ENCODE data around the gene STIMATE. TPM values are rescaled to one million over a fixed set of nuclear protein-coding genes. Genes with fewer than 3 reads are reported as not detected.

The STIMATE gene
- total and polyA plus RNA-seq, 9 of the 15 experiments (the other 6 are each of a cell fraction or from before 2014, with no cell fraction given): 0.14 to 7.7 (median 4.9) TPM

GRCh38 chr3:52912885-52913731 lies 15.8 kb upstream of the STIMATE start (continued):
- peak; percentile 73 for TF ChIP-seq PKNOX1 (IDR thresholded peaks at IDR 0.05)
- TF ChIP-seq PHF21A (IDR thresholded peaks at IDR 0.05; ENCODE audit: borderline replicate concordance, low read depth): no peak
- no peak for TF ChIP-seq ZKSCAN1 (IDR thresholded peaks at IDR 0.05; ENCODE audit: low read depth, low read length)
- no peak for TF ChIP-seq TRIM28 (IDR thresholded peaks at IDR 0.05)
- TF ChIP-seq ZNF444 (CRISPR knock-in tag; IDR thresholded peaks at IDR 0.05): no peak
- TF ChIP-seq MYBL2 (IDR thresholded peaks at IDR 0.05; ENCODE audit: low read depth): no peak
- TF ChIP-seq MYBL2 (CRISPR knock-in tag; IDR thresholded peaks at IDR 0.05; ENCODE audit: borderline replicate concordance): no peak
- peak; percentile 93 for TF ChIP-seq DPF2 (IDR thresholded peaks at IDR 0.05)
- peak; percentile 45; the same call in 1 of the 2 replicates for TF ChIP-seq CREB1 (IDR thresholded peaks at IDR 0.05)
- TF ChIP-seq CREB1 (CRISPR knock-in tag; IDR thresholded peaks at IDR 0.05): no peak
- TF ChIP-seq E2F4 (CRISPR knock-in tag; IDR thresholded peaks at IDR 0.05; ENCODE audit: low read depth): no peak
- TF ChIP-seq PHB2 (IDR thresholded peaks at IDR 0.05; ENCODE audit: low read depth): peak; percentile 79
- peak; percentile 77; the same call in 1 of the 2 replicates for TF ChIP-seq LEF1 (IDR thresholded peaks at IDR 0.05)
- no peak for TF ChIP-seq ZBTB49 (CRISPR knock-in tag; IDR thresholded peaks at IDR 0.05; ENCODE audit: borderline replicate concordance)
- peak; percentile 86 for TF ChIP-seq CTBP1 (IDR thresholded peaks at IDR 0.05; ENCODE audit: borderline replicate concordance)
- TF ChIP-seq CBFA2T2 (conservative IDR thresholded peaks at IDR 0.05): peak; percentile 96
- no peak for TF ChIP-seq ZFP30 (CRISPR knock-in tag; IDR thresholded peaks at IDR 0.05; ENCODE audit: borderline replicate concordance)
- TF ChIP-seq HIVEP1 (CRISPR knock-in tag; IDR thresholded peaks at IDR 0.05): no peak
- TF ChIP-seq ZMIZ1 (IDR thresholded peaks at IDR 0.05; ENCODE audit: low read depth in 2 of 2, low read length in 2 of 2): peak in 1 of 2 experiments; percentile 83; a peak in 2 of 4 replicates
- TF ChIP-seq NFIC (IDR thresholded peaks at IDR 0.05): peak; percentile 88
- no peak for TF ChIP-seq ZNF77 (CRISPR knock-in tag; IDR thresholded peaks at IDR 0.05)
- no peak for TF ChIP-seq SAP30 (IDR thresholded peaks at IDR 0.05; ENCODE audit: borderline replicate concordance, insufficient read depth, low read depth, low read length, poor library complexity, severe bottlenecking)

Data from K562 (cell line).